HG02938 (cell line): ENCODE measurements around the gene KBTBD2.
A peak's percentile ranks its signal among the peaks of the same experiment; 100 is the strongest.
"Not testable (repeated sequence)": the region's sequence is repeated elsewhere in the genome, so short reads cannot be mapped to it uniquely, and the experiment has no call there.

ENCODE experiments used
- ATAC-seq: cut with Tn5 transposase; IDR thresholded peaks from one replicate; pipeline ENCODE4 v1.9.1; 2021; ENCODE audit warnings: mild to moderate bottlenecking, moderate library complexity; ENCODE audit not compliant: unreplicated experiment

KBTBD2 gene

DNA sequence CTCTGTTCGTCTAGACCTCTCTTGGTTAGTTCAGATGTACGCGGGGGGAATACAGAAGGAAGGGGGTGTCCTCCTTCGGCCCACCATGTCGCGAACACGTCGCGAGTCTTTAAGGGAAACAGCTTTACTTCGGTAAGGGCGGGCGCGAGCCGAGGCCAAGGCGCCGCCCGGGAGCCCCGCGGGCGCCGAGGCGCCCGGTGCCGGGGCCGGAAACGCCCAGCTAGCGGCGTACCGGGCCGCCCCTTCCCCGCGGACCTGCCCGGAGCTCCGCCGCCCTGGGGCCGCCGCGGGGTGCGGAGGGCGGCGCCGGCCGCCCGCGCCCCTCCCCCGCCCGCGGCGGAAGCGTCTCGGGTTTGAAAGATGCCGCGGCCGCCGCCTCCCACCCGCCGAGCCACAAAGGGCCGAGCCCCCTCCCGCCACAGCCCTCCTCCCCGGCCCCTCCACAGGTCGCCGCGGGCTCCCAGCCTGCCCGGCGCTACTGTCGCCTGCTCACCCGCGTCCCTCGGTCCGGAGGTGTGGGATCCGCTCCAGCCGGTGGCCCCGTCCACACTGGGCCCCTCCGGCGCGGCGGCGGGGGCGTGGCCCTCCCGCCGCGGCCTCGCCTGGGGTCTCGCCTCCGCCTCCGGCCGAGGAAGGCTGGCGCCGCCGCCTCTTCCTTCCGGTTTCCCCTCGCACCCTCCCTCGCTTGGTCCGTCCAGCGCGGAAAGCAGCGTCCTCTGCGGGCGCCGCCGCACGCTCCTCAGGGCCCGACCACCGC is at the start of gene KBTBD2:
Gene KBTBD2, minus strand, starts transcription at position 718 of the 757 bp plus-strand sequence. CDS start 12,156 bp downstream, outside the sequence.
- ATAC-seq, result peak; percentile 58

DNA sequence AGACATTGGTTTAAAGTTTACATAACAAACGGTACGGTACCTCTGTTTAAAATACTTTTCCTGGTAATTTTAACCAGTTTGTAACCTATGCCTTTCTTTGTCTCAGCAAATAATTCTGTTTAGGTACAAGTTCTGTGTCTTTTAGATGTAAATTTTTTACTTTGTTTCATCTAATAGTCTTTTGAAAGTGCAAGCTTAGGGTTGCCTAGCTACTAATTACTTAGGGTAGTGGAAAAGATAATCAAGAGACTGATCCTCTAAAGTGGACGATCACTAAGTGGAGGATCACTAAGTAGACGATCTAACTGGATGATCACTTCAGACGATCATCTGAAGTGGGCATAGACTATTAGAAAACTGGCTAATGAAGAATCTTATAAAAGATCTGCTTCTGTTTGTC is 49.6 kb upstream of the KBTBD2 start:
- ATAC-seq, result no peak

- no peak for ATAC-seq
These were observed 46.0 kb upstream of the KBTBD2 start for GRCh38 chr7:32937344-32938174.

DNA sequence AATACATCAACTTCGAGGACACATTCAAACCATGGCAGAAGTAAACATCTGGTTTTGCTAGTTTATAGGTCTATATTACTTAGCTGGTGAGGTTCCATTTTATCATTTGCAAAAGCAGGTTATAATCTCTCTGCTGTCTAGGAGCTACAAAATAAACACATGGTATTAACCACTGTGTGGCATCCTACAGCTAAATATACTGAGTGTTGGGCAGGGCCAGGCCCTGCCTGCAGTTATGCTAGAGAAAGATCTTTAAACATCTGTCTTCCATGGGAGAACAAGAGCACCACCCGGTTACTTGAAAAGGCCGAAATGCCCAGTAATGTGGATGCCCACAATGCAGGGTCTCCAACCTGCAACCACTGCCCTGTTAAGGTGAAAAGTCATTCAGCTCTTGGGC is 45.1 kb upstream of the KBTBD2 start:
- no peak for ATAC-seq

DNA sequence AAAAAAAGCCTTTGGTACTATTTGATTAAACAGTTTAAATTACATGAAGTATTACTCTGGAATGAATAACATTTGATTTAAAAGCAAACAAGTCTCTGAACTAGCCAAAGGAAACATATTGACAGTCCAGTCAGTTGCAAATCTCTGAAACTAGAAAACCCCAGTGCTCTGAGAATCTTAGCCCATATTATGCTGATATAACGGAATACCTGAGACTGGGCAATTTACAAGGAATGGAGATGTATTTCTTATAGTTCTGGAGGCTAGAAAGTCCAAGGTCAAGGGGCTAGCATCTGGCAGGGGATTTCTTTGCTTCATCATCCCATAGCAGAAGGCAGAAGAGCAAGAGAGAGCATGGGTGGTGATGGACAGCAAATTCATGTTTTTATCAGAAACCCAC is 44.0 kb upstream of the KBTBD2 start:
- ATAC-seq, result no peak

- ATAC-seq, result no peak
These were observed 38.8 kb upstream of the KBTBD2 start for GRCh38 chr7:32930378-32930777.

DNA sequence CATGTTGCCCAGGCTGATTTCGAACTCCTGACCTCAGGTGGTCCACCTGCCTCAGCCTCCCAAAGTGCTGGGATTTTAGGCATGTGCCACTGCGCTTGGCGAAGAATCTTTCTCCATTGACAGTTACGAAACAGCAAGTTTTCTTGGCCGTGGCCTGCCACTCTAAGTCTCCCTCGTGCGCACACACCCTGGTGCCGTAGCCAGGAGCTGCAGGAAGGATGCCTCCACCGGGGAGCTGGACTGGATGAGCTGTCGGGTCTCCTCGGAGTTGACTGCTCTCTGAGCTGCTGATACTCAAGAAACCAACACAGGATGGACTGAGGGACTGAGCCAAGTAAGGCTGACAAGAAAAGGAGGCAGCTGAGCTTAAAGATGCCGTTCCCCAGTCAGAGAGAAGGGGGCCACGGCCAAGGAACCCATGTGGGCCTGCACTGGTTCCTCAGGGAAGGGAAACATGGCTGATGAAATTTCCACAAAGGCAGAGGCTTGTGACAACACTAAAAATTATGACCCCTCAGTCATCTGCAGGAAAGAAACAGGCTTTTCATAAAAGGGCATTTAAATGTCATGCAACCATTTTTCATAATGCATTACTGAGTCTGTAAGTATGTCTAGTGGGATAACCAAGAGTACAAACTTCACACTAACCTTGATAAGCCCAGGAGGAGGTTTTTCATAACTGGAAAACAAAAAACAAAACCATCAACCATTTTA is 38.0 kb upstream of the KBTBD2 start:
- no peak for ATAC-seq

DNA sequence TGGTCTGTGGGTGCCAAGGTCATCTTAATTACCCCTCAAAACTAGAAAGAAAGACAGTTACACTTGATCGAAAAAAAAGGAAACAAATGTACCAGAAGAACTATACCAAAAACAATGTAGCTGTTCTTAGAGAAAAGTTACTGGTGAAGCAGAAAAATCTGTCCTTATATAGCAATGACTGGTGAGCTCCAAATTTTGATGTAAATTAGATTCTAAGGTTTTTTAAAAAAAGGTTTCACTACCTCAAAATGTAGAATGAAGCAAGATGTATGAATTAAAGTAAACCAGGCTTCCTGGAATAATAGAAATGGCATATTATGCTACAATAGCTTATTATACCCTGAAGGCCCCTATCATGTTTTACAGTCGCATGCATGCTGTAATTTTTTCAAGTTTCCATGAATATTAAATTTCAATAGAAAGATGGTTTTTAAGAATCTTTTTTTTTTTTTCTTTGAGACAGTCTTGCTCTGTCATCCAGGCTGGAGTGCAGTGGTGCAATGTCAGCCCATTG is 37.3 kb upstream of the KBTBD2 start:
- ATAC-seq, result no peak

GRCh38 chr7:32921896-32922295 is 30.3 kb upstream of the KBTBD2 start:
- ATAC-seq, result no peak

GRCh38 chr7:32916994-32917393 is 25.4 kb upstream of the KBTBD2 start:
- not testable (repeated sequence) for ATAC-seq

- no peak for ATAC-seq
These were observed 24.4 kb upstream of the KBTBD2 start for GRCh38 chr7:32916006-32916405.

GRCh38 chr7:32915041-32915536 is 23.5 kb upstream of the KBTBD2 start:
- ATAC-seq, result no peak

GRCh38 chr7:32914184-32914583 is 22.6 kb upstream of the KBTBD2 start:
- ATAC-seq, result no peak

DNA sequence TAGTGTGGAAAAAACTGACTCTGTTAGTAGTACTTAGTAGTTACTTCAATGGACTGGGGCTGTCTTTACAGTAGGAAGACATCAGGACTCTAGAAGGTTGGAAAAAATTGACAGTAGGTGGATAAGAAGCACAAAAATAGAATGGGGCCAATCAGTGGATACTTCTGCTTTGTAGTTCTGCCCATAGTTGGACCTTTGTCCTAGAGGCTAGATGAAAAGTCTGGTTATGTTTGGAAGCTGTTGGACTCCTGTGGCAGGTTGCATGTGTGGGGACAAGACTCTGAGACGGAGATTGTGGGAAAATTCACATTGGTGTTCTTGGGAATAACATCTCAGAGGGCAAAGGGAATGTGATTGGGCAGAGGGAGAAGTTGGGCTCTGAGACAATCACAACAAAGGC is 18.6 kb upstream of the KBTBD2 start:
- no peak for ATAC-seq

DNA sequence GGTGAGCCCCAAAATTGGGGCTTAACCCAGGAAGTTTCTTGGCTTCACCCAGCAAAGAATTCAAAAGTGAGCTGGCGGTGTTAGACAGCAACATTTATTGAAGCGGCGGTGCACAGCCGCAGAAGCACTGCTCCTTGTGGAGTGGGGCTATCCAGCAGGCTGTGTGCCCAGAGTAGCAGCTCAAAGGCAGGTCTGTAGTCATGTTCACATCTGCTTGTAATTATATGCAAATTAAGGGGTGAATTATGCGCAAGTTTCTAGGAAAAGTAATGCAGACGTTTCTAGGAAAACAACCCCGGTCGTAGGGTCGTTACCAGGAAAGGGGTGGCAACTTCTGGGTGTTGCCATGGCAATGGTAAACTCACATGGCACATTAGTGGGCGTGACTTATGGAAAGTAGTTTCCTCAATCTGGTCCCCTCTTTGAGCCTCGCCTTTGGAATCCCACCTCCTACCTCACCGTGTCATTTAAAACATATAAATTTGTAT is 13.7 kb upstream of the KBTBD2 start:
- peak; percentile 81 for ATAC-seq

DNA sequence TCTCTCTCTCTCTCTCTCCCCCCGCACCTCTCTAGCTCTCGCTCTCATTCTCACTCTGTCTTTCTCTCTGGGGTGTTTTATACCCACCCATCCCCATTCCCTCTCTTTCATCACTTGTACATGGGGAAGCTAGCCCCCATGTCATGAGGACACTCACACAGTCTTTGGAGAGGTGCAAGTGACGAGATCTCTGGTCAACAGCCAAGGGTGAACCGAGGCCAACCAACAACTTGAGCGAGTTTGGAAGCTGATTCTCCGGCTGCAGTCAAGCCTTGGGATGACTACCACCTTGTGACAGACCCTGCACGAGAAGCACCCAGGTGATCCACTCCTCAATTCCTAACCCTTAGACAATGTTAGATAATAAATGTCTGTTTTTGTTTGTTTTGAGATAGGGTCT is 10.1 kb upstream of the KBTBD2 start:
- ATAC-seq, result no peak

DNA sequence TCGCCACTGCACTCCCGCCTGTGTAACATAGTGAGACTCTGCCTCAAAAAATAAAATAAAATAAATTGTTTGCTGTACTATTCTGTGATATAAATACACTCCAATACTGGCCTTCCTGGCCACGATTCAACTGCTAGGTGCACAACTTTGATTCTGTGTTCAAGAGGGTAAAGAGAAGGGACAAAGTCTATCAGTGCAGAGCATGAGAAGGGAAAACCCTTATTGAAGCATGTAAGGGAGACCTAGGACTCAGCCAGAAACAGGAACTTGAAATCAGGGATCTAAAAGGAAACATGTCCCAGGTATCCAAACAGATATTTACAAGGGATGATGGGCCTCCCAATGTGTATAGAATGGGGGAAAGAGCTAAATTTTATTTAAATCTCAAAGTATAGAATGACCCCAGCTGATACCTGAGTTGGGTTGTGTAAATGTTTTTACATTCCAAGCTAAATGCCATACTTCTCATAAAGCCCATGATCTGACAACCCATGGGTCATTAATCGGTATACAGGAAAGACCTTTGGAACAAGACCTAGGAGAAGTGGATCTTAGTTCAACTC is 9.0 kb upstream of the KBTBD2 start:
- no peak for ATAC-seq

GRCh38 chr7:32897376-32897775 is 5.8 kb upstream of the KBTBD2 start:
- ATAC-seq, result not testable (repeated sequence)

DNA sequence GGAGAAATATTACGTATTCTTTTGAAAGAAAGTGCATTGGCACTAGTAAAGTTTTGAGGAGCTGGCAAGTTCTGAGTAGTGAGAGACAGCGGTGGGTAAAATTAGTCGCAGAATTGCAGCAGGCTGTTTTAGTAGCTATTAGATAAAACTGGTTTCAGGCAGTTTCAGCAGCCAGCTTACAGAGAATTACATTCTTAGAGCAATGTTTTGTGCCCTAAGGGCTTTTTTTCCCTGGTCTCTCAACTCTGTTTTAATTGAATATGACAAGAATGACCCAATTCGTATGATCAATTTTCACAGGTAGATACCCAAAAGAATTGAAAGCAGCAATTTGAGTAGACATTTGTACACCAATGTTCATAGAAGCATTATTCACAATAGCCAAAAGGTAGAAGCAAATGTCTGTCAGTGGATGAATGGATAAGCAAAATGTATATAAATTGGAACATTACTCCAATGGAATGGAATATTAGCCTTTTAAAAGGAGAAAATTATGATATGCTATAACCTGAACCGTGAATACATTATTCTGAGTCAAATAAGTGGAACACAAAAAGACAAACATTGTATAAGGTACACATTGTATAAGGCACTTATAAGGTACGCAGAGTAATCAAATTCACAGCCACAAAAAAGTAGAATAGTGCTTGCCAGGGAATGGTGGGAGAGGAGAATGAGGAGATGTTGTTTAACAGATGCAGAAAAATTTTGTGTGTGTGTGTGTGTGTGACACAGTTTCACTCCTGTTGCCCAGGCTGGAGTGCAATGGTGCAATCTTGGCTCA is 5.2 kb upstream of the KBTBD2 start:
- ATAC-seq, result no peak

DNA sequence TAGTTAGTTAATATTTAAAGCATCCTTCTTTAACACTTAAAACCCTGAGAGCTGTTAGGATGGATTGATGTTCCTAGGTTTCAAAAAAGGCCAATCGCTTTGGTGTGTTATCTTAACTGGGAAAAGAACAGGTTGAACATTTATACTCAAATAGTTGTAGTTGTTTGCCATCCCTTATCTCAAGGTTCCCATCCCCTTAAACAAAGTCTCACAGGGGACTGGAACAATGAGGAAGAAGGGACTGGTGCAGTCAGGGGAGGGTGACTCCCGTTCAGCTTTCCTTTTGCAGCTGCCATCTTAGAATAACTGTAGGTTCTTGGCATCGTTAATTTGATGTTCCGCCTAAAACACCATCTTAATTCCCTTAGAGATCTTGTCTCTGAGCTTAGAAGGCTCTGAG is 2.6 kb upstream of the KBTBD2 start:
- no peak for ATAC-seq
